Epithelial cell of esophagus (primary cell): ENCODE data around the gene SEMA6A.

ENCODE experiments used
- DNase-seq: peaks from one replicate; pipeline ENCODE4 v3.0.0; 2010; ENCODE audit warnings: low read depth
- H3K4me3 ChIP-seq: 2 replicates; pipeline ENCODE4 v1.5.1; 2011; ENCODE audit warnings: mild to moderate bottlenecking, low read length, control low read depth
- TF ChIP-seq, protein P1 (sequence below): IDR thresholded peaks from 2 replicates; pipeline ENCODE4 v1.5.1; 2011; ENCODE audit warnings: low read depth, mild to moderate bottlenecking, low read length, control low read depth, inconsistent platforms; ENCODE audit not compliant: insufficient read depth; ENCODE audit errors: missing control alignments

SEMA6A gene

GRCh38 chr5:116502616-116503015 lies 72.0 kb downstream of the SEMA6A start:
- TF ChIP-seq, protein P1, sequence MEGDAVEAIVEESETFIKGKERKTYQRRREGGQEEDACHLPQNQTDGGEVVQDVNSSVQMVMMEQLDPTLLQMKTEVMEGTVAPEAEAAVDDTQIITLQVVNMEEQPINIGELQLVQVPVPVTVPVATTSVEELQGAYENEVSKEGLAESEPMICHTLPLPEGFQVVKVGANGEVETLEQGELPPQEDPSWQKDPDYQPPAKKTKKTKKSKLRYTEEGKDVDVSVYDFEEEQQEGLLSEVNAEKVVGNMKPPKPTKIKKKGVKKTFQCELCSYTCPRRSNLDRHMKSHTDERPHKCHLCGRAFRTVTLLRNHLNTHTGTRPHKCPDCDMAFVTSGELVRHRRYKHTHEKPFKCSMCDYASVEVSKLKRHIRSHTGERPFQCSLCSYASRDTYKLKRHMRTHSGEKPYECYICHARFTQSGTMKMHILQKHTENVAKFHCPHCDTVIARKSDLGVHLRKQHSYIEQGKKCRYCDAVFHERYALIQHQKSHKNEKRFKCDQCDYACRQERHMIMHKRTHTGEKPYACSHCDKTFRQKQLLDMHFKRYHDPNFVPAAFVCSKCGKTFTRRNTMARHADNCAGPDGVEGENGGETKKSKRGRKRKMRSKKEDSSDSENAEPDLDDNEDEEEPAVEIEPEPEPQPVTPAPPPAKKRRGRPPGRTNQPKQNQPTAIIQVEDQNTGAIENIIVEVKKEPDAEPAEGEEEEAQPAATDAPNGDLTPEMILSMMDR: no peak
- no peak overlapping the region for H3K4me3 ChIP-seq
- no peak for DNase-seq

DNA sequence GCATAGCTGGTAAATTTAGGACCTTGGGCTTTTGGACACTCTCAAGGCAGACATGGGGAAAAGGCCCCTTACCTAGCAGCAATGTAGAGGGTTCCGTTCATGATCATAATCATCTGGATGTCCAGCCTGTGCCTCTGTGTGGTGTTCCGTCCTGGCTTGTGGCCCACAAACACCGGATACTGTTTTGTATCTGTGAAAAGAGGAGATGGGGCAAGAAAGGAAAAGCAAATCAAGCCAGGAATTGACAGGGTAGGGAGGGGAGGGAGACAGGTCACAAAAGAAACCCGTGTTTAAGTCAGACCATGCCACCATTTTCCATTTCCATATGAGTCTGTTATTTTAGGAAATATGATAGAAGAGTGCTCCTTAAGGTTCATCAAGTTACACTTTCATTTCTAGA lies 72.5 kb downstream of the SEMA6A start:
- DNase-seq: no peak
- TF ChIP-seq, protein P1: no peak
- H3K4me3 ChIP-seq: no peak overlapping the region

GRCh38 chr5:116498503-116499048 lies 76.0 kb downstream of the SEMA6A start:
- no peak overlapping the region for H3K4me3 ChIP-seq
- no peak for DNase-seq
- TF ChIP-seq, protein P1: no peak

- no peak for DNase-seq
- H3K4me3 ChIP-seq: no peak overlapping the region
- TF ChIP-seq, protein P1: no peak
Measured at GRCh38 chr5:116497631-116498030, 77.0 kb downstream of the SEMA6A start.

DNA sequence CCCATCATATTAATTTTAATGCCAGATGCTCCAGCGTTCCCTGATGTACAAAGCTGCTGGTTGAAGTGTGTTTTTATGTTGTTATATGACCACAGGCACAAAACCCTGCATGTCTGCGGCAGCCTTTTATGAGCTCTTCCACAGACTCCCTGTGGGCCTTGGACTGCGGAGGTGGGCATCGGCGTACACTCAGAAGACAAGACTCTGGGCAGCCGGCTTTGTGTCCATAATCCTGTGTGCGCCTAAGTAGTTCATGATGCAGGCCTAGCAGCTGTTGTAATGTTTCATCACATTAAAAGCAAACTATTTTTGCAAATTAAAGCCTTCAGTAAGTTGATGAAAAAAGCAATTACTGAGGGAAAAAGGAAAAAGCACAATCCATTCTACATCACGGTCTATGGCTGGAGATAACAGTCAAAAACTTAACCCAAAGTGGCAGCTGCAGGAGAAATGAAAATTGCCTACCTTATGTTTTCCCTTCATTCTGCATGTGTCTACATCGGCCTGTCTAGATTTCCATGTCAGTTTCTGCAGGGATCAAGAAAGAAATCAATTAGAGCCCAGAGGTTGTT lies 78.8 kb downstream of the SEMA6A start:
- TF ChIP-seq, protein P1: no peak
- no peak for DNase-seq
- H3K4me3 ChIP-seq: no peak overlapping the region

- TF ChIP-seq, protein P1: no peak
- no peak overlapping the region for H3K4me3 ChIP-seq
- peak; percentile 70 for DNase-seq
Measured at GRCh38 chr5:116494784-116495450, 79.7 kb downstream of the SEMA6A start.

- TF ChIP-seq, protein P1: no peak
- no peak overlapping the region for H3K4me3 ChIP-seq
- peak; percentile 91 for DNase-seq
Measured at GRCh38 chr5:116492776-116493175, 81.8 kb downstream of the SEMA6A start.
